ENCODE results near the gene CIAO2A.

CIAO2A gene, protein sequence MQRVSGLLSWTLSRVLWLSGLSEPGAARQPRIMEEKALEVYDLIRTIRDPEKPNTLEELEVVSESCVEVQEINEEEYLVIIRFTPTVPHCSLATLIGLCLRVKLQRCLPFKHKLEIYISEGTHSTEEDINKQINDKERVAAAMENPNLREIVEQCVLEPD

DNA sequence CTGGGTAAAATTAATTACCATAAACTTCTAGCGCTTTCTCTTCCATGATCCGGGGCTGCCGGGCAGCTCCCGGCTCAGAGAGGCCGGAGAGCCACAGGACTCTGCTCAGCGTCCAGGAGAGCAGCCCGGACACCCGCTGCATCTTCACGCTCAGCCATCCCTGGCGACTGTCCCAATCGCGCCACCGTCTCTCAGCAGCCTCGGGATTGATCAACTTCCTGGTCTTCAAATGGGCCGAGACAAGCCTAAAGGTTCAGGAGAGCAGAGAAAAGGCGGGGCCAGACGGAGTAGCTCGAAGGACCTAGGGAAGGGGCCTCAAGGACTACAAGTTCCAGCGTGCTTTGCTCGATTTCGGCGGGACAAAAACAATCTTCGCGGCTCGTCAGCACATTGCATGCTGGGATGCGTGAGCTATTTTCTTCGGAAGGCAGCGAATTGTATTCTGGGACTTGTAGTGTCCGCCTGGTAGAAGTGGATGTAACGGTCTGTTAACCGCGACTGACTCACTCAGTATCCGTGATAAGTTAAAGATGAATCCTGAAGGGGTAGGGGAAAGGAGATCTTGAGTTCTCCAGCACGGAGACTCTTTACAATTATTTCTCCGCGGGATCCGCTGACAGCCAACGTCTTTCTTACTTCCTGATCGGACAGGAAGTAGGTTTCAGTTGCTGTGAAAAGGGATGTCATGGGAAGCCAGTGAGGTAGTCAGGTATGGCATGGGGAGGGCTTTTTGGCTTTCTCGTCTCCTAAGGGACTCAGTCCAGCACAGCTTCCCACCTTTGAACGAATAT is at the start of gene CIAO2A:
Gene CIAO2A (minus strand): TSS at position 212 of the 791 bp plus-strand sequence. CDS start 70 bp downstream, at position 142.
- H3K36me3 ChIP-seq (ENCODE audit: insufficient read depth), result no peaks in the 10 kb centered on the region
- no peak within 1 kb of the TSS for H3K4me3 ChIP-seq (IDR thresholded peaks at IDR 0.05; ENCODE audit: insufficient read depth, low read depth, low read length)
- H3K27ac ChIP-seq, result peak within 1 kb of the TSS; percentile 74
- peak within 1 kb of the TSS; percentile 70 for H3K9ac ChIP-seq
- peaks cover 56% of the 10 kb centered on the region for H3K79me2 ChIP-seq (ENCODE audit: insufficient read depth, low read depth)
- TF ChIP-seq, protein P1, sequence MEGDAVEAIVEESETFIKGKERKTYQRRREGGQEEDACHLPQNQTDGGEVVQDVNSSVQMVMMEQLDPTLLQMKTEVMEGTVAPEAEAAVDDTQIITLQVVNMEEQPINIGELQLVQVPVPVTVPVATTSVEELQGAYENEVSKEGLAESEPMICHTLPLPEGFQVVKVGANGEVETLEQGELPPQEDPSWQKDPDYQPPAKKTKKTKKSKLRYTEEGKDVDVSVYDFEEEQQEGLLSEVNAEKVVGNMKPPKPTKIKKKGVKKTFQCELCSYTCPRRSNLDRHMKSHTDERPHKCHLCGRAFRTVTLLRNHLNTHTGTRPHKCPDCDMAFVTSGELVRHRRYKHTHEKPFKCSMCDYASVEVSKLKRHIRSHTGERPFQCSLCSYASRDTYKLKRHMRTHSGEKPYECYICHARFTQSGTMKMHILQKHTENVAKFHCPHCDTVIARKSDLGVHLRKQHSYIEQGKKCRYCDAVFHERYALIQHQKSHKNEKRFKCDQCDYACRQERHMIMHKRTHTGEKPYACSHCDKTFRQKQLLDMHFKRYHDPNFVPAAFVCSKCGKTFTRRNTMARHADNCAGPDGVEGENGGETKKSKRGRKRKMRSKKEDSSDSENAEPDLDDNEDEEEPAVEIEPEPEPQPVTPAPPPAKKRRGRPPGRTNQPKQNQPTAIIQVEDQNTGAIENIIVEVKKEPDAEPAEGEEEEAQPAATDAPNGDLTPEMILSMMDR (conservative IDR thresholded peaks at IDR 0.05; ENCODE audit: low read depth, low read length), result no peak
- H4K20me1 ChIP-seq (ENCODE audit: insufficient read depth), result no peaks in the 10 kb centered on the region
- peaks cover 45% of the 10 kb centered on the region for H3K4me1 ChIP-seq (ENCODE audit: low read depth, poor library complexity, severe bottlenecking)
- no peaks in the 10 kb centered on the region for H3K27me3 ChIP-seq (ENCODE audit: insufficient read depth, low read depth)
- H2AFZ ChIP-seq (ENCODE audit: low read depth), result peak within 1 kb of the TSS; percentile 43
- peak within 1 kb of the TSS; percentile 89 for H3K4me2 ChIP-seq

DNA sequence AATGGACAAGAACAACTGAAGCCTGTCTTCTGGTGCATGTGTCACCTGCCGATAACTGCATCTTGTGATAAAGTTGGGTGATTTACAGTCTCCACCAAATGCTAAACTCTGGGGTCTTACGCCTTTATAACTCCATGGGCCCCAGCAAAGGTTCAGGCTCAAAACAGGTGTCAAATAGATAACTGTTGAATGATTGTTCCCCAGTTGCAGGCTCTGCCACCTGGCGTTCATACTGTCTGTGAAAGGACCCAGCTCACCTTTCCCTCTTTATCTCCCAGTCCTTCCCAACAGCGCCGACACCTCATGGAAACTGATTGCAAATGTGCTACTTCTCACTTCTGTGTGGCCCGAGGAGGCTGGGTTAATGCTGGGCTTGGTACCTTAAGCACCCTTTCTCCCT is 49.6 kb upstream of the CIAO2A start:
- no peak overlapping the region for H3K4me3 ChIP-seq (IDR thresholded peaks at IDR 0.05; ENCODE audit: insufficient read depth, low read depth, low read length)
- no peaks in the 10 kb centered on the region for H3K79me2 ChIP-seq (ENCODE audit: insufficient read depth, low read depth)
- H3K9ac ChIP-seq, result no peak overlapping the region
- H3K36me3 ChIP-seq (ENCODE audit: insufficient read depth), result no peaks in the 10 kb centered on the region
- no peaks in the 10 kb centered on the region for H3K27me3 ChIP-seq (ENCODE audit: insufficient read depth, low read depth)
- no peak overlapping the region for H3K27ac ChIP-seq
- H2AFZ ChIP-seq (ENCODE audit: low read depth), result no peak overlapping the region
- no peaks in the 10 kb centered on the region for H4K20me1 ChIP-seq (ENCODE audit: insufficient read depth)
- no peak overlapping the region for H3K4me2 ChIP-seq
- TF ChIP-seq, protein P1 (conservative IDR thresholded peaks at IDR 0.05; ENCODE audit: low read depth, low read length), result no peak
- no peaks in the 10 kb centered on the region for H3K4me1 ChIP-seq (ENCODE audit: low read depth, poor library complexity, severe bottlenecking)

DNA sequence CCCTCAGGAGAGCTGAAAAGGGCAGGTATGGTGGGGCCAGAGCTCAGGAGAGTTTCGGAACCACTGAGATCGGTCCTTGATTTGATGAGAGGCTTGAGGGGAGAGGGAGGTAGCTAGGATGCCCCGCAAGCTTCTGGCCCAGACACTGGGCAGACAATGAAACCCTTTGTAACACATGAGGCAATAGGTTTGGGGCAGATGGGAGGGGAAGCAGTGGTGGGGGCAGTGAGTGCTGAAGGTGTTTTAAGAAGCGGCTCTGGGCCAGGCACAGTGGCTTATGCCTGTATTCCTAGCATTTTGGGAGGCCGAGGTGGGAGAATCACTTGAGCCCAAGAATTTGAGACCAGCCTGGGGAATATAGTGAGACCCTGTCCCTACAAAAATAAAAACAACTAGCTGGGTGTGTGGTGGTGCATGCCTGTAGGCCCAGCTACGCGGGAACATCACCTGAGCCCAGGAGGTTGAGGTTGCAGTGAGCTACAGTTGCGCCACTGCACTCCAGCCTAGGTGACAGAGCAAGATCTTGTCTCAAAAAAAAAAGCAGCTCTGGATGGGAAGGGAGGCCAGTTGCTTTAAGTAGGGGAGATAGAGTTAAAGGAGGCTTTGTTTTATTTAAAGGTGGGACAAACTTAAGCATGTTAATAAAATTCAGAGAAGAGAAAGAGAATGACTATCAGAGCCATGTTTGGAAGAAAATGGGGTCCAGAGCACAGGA is 48.3 kb upstream of the CIAO2A start:
- TF ChIP-seq, protein P1 (conservative IDR thresholded peaks at IDR 0.05; ENCODE audit: low read depth, low read length), result no peak
- H3K79me2 ChIP-seq (ENCODE audit: insufficient read depth, low read depth), result no peaks in the 10 kb centered on the region
- no peaks in the 10 kb centered on the region for H3K27me3 ChIP-seq (ENCODE audit: insufficient read depth, low read depth)
- no peaks in the 10 kb centered on the region for H3K36me3 ChIP-seq (ENCODE audit: insufficient read depth)
- no peak overlapping the region for H3K4me3 ChIP-seq (IDR thresholded peaks at IDR 0.05; ENCODE audit: insufficient read depth, low read depth, low read length)
- H4K20me1 ChIP-seq (ENCODE audit: insufficient read depth), result no peaks in the 10 kb centered on the region
- no peak overlapping the region for H3K9ac ChIP-seq
- H3K4me2 ChIP-seq, result no peak overlapping the region
- no peak overlapping the region for H3K27ac ChIP-seq
- H2AFZ ChIP-seq (ENCODE audit: low read depth), result no peak overlapping the region
- no peaks in the 10 kb centered on the region for H3K4me1 ChIP-seq (ENCODE audit: low read depth, poor library complexity, severe bottlenecking)

DNA sequence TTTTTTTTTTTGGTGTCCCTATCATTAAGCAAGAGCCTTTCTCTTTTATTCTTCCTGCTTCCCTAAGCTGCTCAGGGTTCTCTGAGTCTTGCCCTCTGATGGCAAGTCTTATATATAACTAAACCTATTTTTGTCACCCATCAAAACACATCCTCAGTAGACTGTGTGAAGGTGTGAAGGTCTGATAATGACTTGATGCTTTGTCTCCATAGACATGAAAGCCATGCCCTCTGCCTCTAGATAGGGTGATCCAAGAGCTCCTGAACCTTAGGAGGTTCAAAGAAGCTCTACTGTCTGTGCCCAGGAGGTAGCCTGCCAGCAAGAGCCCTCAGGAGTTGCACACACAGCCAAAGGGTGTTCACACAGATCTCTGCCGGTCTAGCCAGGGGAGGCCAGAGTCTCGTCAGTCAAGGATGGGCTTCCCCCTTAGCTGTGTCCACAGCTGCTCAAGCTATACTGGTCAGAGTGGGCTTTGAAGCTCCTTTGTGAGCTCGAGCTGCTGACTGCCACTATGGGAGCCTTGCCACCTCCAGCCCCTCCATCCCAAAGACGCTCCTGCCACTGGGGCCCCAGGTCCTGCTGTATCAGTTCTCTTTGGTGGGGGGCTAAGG is 44.8 kb upstream of the CIAO2A start:
- Histone ChIP-seq H3K4me2 (no peak overlapping the region), H4K20me1 (ENCODE audit: insufficient read depth) (no peaks in the 10 kb centered on the region), H3K36me3 (ENCODE audit: insufficient read depth) (no peaks in the 10 kb centered on the region), H3K27ac (no peak overlapping the region), H3K4me1 (ENCODE audit: low read depth, poor library complexity, severe bottlenecking) (no peaks in the 10 kb centered on the region), H3K9ac (no peak overlapping the region), H2AFZ (ENCODE audit: low read depth) (no peak overlapping the region), H3K4me3 (IDR thresholded peaks at IDR 0.05; ENCODE audit: insufficient read depth, low read depth, low read length) (no peak overlapping the region), H3K27me3 (ENCODE audit: insufficient read depth, low read depth) (no peaks in the 10 kb centered on the region), H3K79me2 (ENCODE audit: insufficient read depth, low read depth) (no peaks in the 10 kb centered on the region)
- TF ChIP-seq, protein P1 (conservative IDR thresholded peaks at IDR 0.05; ENCODE audit: low read depth, low read length), result no peak

Measured in KMS-11 (cell line).